GM19328 (cell line): ENCODE measurements around the gene ATP5MK.
"Not testable (repeated sequence)": the region's sequence is repeated elsewhere in the genome, so short reads cannot be mapped to it uniquely, and the experiment has no call there.

ENCODE experiments used
- ATAC-seq: cut with Tn5 transposase; IDR thresholded peaks from one replicate; pipeline ENCODE4 v1.9.1; 2021; ENCODE audit warnings: mild to moderate bottlenecking, moderate library complexity; ENCODE audit not compliant: unreplicated experiment

Gene ATP5MK

GRCh38 chr10:103397191-103397825 lies 1.0 kb upstream of the ATP5MK start:
- ATAC-seq: no peak

GRCh38 chr10:103396789-103397087 lies 463 bp upstream of the ATP5MK start:
- no peak for ATAC-seq

- no peak for ATAC-seq
Measured at GRCh38 chr10:103395754-103396066, 565 bp downstream of the ATP5MK start.

GRCh38 chr10:103394180-103394579 lies 2.1 kb downstream of the ATP5MK start:
- no peak for ATAC-seq

- ATAC-seq: no peak
Measured at GRCh38 chr10:103382769-103383168, 13.5 kb downstream of the ATP5MK start.

- ATAC-seq: no peak
Measured at GRCh38 chr10:103374263-103374662, 22.0 kb downstream of the ATP5MK start.

GRCh38 chr10:103373544-103373943 lies 22.7 kb downstream of the ATP5MK start:
- no peak for ATAC-seq

- ATAC-seq: peak; percentile 50
Measured at GRCh38 chr10:103367782-103368518, 28.3 kb downstream of the ATP5MK start, which contains the start of gene TAF5. Gene TAF5 (plus strand): TSS chr10:103367976. CDS start chr10:103367990, 14 bp downstream.

GRCh38 chr10:103367379-103367781 lies 28.9 kb downstream of the ATP5MK start:
- ATAC-seq: no peak

GRCh38 chr10:103360791-103361190 lies 35.5 kb downstream of the ATP5MK start:
- not testable (repeated sequence) for ATAC-seq

- not testable (repeated sequence) for ATAC-seq
Measured at GRCh38 chr10:103359493-103359892, 36.8 kb downstream of the ATP5MK start.

GRCh38 chr10:103355906-103356599 lies 40.2 kb downstream of the ATP5MK start:
- ATAC-seq: no peak

- ATAC-seq: not testable (repeated sequence)
Measured at GRCh38 chr10:103354567-103354966, 41.7 kb downstream of the ATP5MK start.

- no peak for ATAC-seq
Measured at GRCh38 chr10:103353281-103353680, 43.0 kb downstream of the ATP5MK start.

- peak; percentile 71 for ATAC-seq
Measured at GRCh38 chr10:103350517-103351260, 45.6 kb downstream of the ATP5MK start, which contains the start of gene PCGF6. Gene PCGF6 (minus strand): TSS chr10:103351140. CDS start chr10:103351066, 74 bp downstream.

- no peak for ATAC-seq
Measured at GRCh38 chr10:103350175-103350516, 46.1 kb downstream of the ATP5MK start.
